Measurements from ENCODE around the gene CLDN10.

CLDN10 gene

DNA sequence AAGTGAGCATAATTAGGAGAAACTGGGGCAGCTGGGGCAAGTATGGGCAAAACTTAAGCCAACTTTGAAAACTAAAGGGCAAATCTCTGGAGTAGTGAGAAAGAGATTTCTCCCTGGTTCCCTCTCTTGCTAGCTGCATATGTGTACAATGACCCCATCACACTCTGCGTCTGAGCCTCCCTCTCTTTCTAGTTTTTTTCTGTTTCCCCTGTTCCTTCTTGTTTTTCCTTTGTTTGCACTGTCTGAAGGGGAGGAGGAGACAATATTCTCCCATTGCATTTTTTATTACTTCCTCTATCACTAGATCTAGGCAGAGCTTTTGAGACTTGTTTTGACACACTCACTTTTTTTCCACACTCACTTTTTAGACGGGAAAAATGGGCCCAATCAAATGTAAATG, 11.2 kb upstream of the CLDN10 start:
- no peak overlapping the region for H3K9ac ChIP-seq (ENCODE audit: low read depth, low read length)
- H3K9me3 ChIP-seq (ENCODE audit: insufficient read depth, low read depth, low read length) = no peaks in the 10 kb centered on the region
- no peaks in the 10 kb centered on the region for H3K36me3 ChIP-seq (ENCODE audit: insufficient read depth, low read length)
- peaks cover 7% of the 10 kb centered on the region; the same call in 1 of the 2 replicates for H3K4me1 ChIP-seq (ENCODE audit: insufficient read depth, low read length)
- WGBS = 76% methylated on average over 2 of the region's 2 CpGs
- H3K4me3 ChIP-seq (ENCODE audit: low read length) = no peak overlapping the region
- H3K27ac ChIP-seq (ENCODE audit: low read depth, low read length) = no peak overlapping the region
- no peaks in the 10 kb centered on the region for H3K27me3 ChIP-seq (ENCODE audit: insufficient read depth, low read length)

DNA sequence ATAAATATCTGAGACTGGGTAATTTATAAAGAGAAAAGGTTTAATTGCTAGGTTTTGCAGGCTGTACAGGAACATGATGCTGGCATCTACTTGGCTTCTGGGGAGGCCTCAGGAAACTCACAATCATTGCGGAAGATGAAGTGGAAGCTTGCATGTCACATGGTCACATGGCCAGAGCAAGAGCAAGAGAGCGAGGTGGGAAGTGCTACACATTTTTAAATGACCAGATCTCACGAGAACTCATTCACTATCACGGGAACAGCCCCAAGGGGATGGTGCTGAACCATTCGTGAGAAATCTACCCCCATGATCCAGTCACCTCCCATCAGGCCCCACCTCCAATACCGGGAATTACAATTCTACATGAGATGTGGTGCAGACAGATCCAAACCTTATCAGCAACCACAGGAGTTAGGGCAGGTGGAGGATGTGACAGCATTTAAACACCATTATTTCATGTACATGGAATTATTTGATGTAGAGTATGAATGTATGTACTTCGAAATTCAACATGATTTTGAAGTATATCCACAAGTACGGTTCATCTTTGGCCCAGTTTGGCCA, 10.5 kb upstream of the CLDN10 start:
- Histone ChIP-seq H3K4me3 (ENCODE audit: low read length) (no peak overlapping the region), H3K9ac (ENCODE audit: low read depth, low read length) (no peak overlapping the region), H3K27me3 (ENCODE audit: insufficient read depth, low read length) (no peaks in the 10 kb centered on the region), H3K36me3 (ENCODE audit: insufficient read depth, low read length) (no peaks in the 10 kb centered on the region), H3K9me3 (ENCODE audit: insufficient read depth, low read depth, low read length) (no peaks in the 10 kb centered on the region), H3K4me1 (ENCODE audit: insufficient read depth, low read length) (peaks cover 6% of the 10 kb centered on the region), H3K27ac (ENCODE audit: low read depth, low read length) (no peak overlapping the region)
- WGBS = 91% methylated on average over 8 of the region's 8 CpGs

GRCh38 chr13:95544293-95544692, 8.2 kb upstream of the CLDN10 start:
- H3K4me1 ChIP-seq (ENCODE audit: insufficient read depth, low read length) = peaks cover 18% of the 10 kb centered on the region
- H3K36me3 ChIP-seq (ENCODE audit: insufficient read depth, low read length) = no peaks in the 10 kb centered on the region
- WGBS = 100% methylated on average over 1 of the region's 2 CpGs
- H3K27ac ChIP-seq (ENCODE audit: low read depth, low read length) = no peak overlapping the region
- no peaks in the 10 kb centered on the region for H3K9me3 ChIP-seq (ENCODE audit: insufficient read depth, low read depth, low read length)
- H3K9ac ChIP-seq (ENCODE audit: low read depth, low read length) = no peak overlapping the region
- H3K4me3 ChIP-seq (ENCODE audit: low read length) = no peak overlapping the region
- no peaks in the 10 kb centered on the region for H3K27me3 ChIP-seq (ENCODE audit: insufficient read depth, low read length)

- WGBS = 16% methylated on average over 3 of the region's 3 CpGs
- H3K36me3 ChIP-seq (ENCODE audit: insufficient read depth, low read length) = no peaks in the 10 kb centered on the region
- H3K4me1 ChIP-seq (ENCODE audit: insufficient read depth, low read length) = peaks cover 21% of the 10 kb centered on the region
- H3K4me3 ChIP-seq (ENCODE audit: low read length) = no peak overlapping the region
- H3K9ac ChIP-seq (ENCODE audit: low read depth, low read length) = no peak overlapping the region
- no peak overlapping the region for H3K27ac ChIP-seq (ENCODE audit: low read depth, low read length)
- H3K27me3 ChIP-seq (ENCODE audit: insufficient read depth, low read length) = peaks cover 11% of the 10 kb centered on the region
- H3K9me3 ChIP-seq (ENCODE audit: insufficient read depth, low read depth, low read length) = no peaks in the 10 kb centered on the region
These were observed 5.6 kb upstream of the CLDN10 start for GRCh38 chr13:95546919-95547318.

GRCh38 chr13:95547531-95548167, 4.9 kb upstream of the CLDN10 start:
- H3K27me3 ChIP-seq (ENCODE audit: insufficient read depth, low read length) = peaks cover 15% of the 10 kb centered on the region
- H3K4me1 ChIP-seq (ENCODE audit: insufficient read depth, low read length) = peaks cover 22% of the 10 kb centered on the region
- no peaks in the 10 kb centered on the region for H3K9me3 ChIP-seq (ENCODE audit: insufficient read depth, low read depth, low read length)
- no peak overlapping the region for H3K4me3 ChIP-seq (ENCODE audit: low read length)
- H3K9ac ChIP-seq (ENCODE audit: low read depth, low read length) = no peak overlapping the region
- 68% methylated on average over 3 of the region's 6 CpGs for WGBS
- no peak overlapping the region for H3K27ac ChIP-seq (ENCODE audit: low read depth, low read length)
- H3K36me3 ChIP-seq (ENCODE audit: insufficient read depth, low read length) = no peaks in the 10 kb centered on the region

- H3K4me3 ChIP-seq (ENCODE audit: low read length) = peak overlapping the region; percentile 88; the same call in 1 of the 2 replicates
- no peaks in the 10 kb centered on the region for H3K36me3 ChIP-seq (ENCODE audit: insufficient read depth, low read length)
- H3K27me3 ChIP-seq (ENCODE audit: insufficient read depth, low read length) = peaks cover 36% of the 10 kb centered on the region
- peaks cover 15% of the 10 kb centered on the region for H3K4me1 ChIP-seq (ENCODE audit: insufficient read depth, low read length)
- no peak overlapping the region for H3K9ac ChIP-seq (ENCODE audit: low read depth, low read length)
- no peaks in the 10 kb centered on the region for H3K9me3 ChIP-seq (ENCODE audit: insufficient read depth, low read depth, low read length)
- H3K27ac ChIP-seq (ENCODE audit: low read depth, low read length) = no peak overlapping the region
- 15% methylated on average over 17 of the region's 17 CpGs for WGBS
These were observed 347 bp upstream of the CLDN10 start for GRCh38 chr13:95552208-95552538.

- no peaks in the 10 kb centered on the region for H3K36me3 ChIP-seq (ENCODE audit: insufficient read depth, low read length)
- H3K27ac ChIP-seq (ENCODE audit: low read depth, low read length) = no peak overlapping the region
- H3K9ac ChIP-seq (ENCODE audit: low read depth, low read length) = peak overlapping the region; percentile 37; the same call in 1 of the 2 replicates
- 35% methylated on average over 29 of the region's 29 CpGs for WGBS
- H3K27me3 ChIP-seq (ENCODE audit: insufficient read depth, low read length) = peaks cover 36% of the 10 kb centered on the region
- H3K4me3 ChIP-seq (ENCODE audit: low read length) = peak overlapping the region; percentile 88
- no peaks in the 10 kb centered on the region for H3K9me3 ChIP-seq (ENCODE audit: insufficient read depth, low read depth, low read length)
- peaks cover 4% of the 10 kb centered on the region for H3K4me1 ChIP-seq (ENCODE audit: insufficient read depth, low read length)
These were observed 1.3 kb downstream of the CLDN10 start for GRCh38 chr13:95553581-95554385.

DNA sequence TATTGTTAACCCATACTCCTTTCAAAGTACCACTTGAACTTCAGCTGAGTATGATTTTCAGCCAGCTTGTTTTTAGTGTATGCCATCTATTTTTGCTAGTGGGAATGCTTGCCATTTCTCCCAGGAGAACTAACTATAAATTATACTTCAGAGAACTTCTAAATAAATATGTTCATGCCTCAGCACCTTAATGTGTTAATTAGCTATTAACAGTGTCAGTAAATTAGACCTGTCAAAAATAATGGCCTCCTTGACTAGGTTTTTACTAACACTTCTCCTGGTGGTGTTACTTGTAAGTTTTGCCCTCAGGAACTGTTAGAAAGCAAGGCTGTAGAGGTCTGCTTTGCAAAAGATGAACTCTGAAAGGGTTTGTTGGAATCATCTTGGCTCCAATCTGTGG, 4.5 kb downstream of the CLDN10 start:
- no peak overlapping the region for H3K27ac ChIP-seq (ENCODE audit: low read depth, low read length)
- no peak overlapping the region for H3K9ac ChIP-seq (ENCODE audit: low read depth, low read length)
- peaks cover 7% of the 10 kb centered on the region; the same call in 1 of the 2 replicates for H3K36me3 ChIP-seq (ENCODE audit: insufficient read depth, low read length)
- H3K4me3 ChIP-seq (ENCODE audit: low read length) = no peak overlapping the region
- no peaks in the 10 kb centered on the region for H3K9me3 ChIP-seq (ENCODE audit: insufficient read depth, low read depth, low read length)
- H3K27me3 ChIP-seq (ENCODE audit: insufficient read depth, low read length) = peaks cover 24% of the 10 kb centered on the region
- H3K4me1 ChIP-seq (ENCODE audit: insufficient read depth, low read length) = peaks cover under 1% of the 10 kb centered on the region

GRCh38 chr13:95559100-95559499, 6.6 kb downstream of the CLDN10 start:
- no peak overlapping the region for H3K9ac ChIP-seq (ENCODE audit: low read depth, low read length)
- peaks cover 6% of the 10 kb centered on the region for H3K27me3 ChIP-seq (ENCODE audit: insufficient read depth, low read length)
- no peak overlapping the region for H3K4me3 ChIP-seq (ENCODE audit: low read length)
- no peak overlapping the region for H3K27ac ChIP-seq (ENCODE audit: low read depth, low read length)
- no peaks in the 10 kb centered on the region for H3K9me3 ChIP-seq (ENCODE audit: insufficient read depth, low read depth, low read length)
- WGBS = 97% methylated on average over 6 of the region's 6 CpGs
- peaks cover 7% of the 10 kb centered on the region; the same call in 1 of the 2 replicates for H3K36me3 ChIP-seq (ENCODE audit: insufficient read depth, low read length)
- H3K4me1 ChIP-seq (ENCODE audit: insufficient read depth, low read length) = no peaks in the 10 kb centered on the region; the same call in 1 of the 2 replicates

DNA sequence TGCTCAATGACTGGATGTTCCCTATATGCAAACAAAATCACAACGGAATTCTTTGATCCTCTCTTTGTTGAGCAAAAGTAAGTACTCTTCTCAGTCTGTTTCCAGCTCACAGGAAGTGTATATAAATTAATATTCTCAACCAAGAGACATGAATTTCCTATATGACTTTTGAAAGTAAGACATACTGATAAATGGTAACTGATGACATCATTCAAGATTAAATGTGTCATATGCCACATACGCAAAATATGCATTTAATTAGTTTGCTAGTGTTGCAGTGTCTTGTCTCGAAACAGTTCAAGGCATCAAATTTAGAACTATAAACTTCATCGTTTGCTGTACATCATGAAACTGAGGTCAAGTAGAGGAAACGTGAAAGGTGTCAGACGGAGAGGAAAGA, 7.9 kb downstream of the CLDN10 start:
- Histone ChIP-seq H3K9ac (ENCODE audit: low read depth, low read length) (no peak overlapping the region), H3K27me3 (ENCODE audit: insufficient read depth, low read length) (no peaks in the 10 kb centered on the region), H3K36me3 (ENCODE audit: insufficient read depth, low read length) (peaks cover 7% of the 10 kb centered on the region; the same call in 1 of the 2 replicates), H3K27ac (ENCODE audit: low read depth, low read length) (no peak overlapping the region), H3K4me3 (ENCODE audit: low read length) (no peak overlapping the region), H3K4me1 (ENCODE audit: insufficient read depth, low read length) (no peaks in the 10 kb centered on the region; the same call in 1 of the 2 replicates), H3K9me3 (ENCODE audit: insufficient read depth, low read depth, low read length) (no peaks in the 10 kb centered on the region)
- 95% methylated on average over 6 of the region's 6 CpGs for WGBS

GRCh38 chr13:95564091-95564490, 11.6 kb downstream of the CLDN10 start:
- H3K9ac ChIP-seq (ENCODE audit: low read depth, low read length) = no peak overlapping the region
- no peaks in the 10 kb centered on the region for H3K9me3 ChIP-seq (ENCODE audit: insufficient read depth, low read depth, low read length)
- H3K4me1 ChIP-seq (ENCODE audit: insufficient read depth, low read length) = no peaks in the 10 kb centered on the region
- no peaks in the 10 kb centered on the region for H3K27me3 ChIP-seq (ENCODE audit: insufficient read depth, low read length)
- WGBS = 93% methylated on average over 2 of the region's 3 CpGs
- no peak overlapping the region for H3K27ac ChIP-seq (ENCODE audit: low read depth, low read length)
- H3K4me3 ChIP-seq (ENCODE audit: low read length) = no peak overlapping the region
- H3K36me3 ChIP-seq (ENCODE audit: insufficient read depth, low read length) = peaks cover 7% of the 10 kb centered on the region; the same call in 1 of the 2 replicates

All from HUES64 (cell line).